WERI-Rb-1 (cell line): Measurements from ENCODE around the gene LBX2.

ENCODE experiments used
- DNase-seq: peaks from one replicate; pipeline ENCODE4 v3.0.0-alpha.2; 2020
- H3K27ac ChIP-seq: fragments of 250-450 bp; sonication (Bioruptor Pico); 2 replicates; pipeline ENCODE4 v1.5.1; 2020; ENCODE audit warnings: mild to moderate bottlenecking, moderate library complexity
- H3K27me3 ChIP-seq: fragments of 250-450 bp; sonication (Bioruptor Pico); 2 replicates; pipeline ENCODE4 v1.5.1; 2021; ENCODE audit warnings: mild to moderate bottlenecking, low read depth, moderate library complexity; ENCODE audit not compliant: insufficient read depth, severe bottlenecking
- H3K36me3 ChIP-seq: fragments of 250-450 bp; sonication (Bioruptor Pico); 2 replicates; pipeline ENCODE4 v1.5.1; 2020; ENCODE audit warnings: mild to moderate bottlenecking, moderate library complexity
- H3K4me3 ChIP-seq: 2 replicates; pipeline ENCODE4 v1.5.1; 2011; ENCODE audit warnings: low read depth, mild to moderate bottlenecking, control low read depth, low read length
- H3K9me3 ChIP-seq: fragments of 250-450 bp; sonication (Bioruptor Pico); 2 replicates; pipeline ENCODE4 v1.5.1; 2021; ENCODE audit warnings: mild to moderate bottlenecking, moderate library complexity; ENCODE audit not compliant: severe bottlenecking
- CTCF ChIP-seq: IDR thresholded peaks from 2 replicates; pipeline ENCODE4 v1.5.1; 2011; ENCODE audit warnings: low read depth, mild to moderate bottlenecking, control low read depth, inconsistent platforms, low read length

Gene LBX2

GRCh38 chr2:74448771-74449170 lies 50.6 kb downstream of the LBX2 start:
- H3K36me3 ChIP-seq = no peaks in the 10 kb centered on the region
- no peaks in the 10 kb centered on the region for H3K27me3 ChIP-seq
- no peak overlapping the region for H3K4me3 ChIP-seq

More at GRCh38 chr2:74448771-74449170, 50.6 kb downstream of the LBX2 start:
- TF ChIP-seq CTCF = no peak
- Histone ChIP-seq H3K27ac (no peak overlapping the region), H3K9me3 (no peaks in the 10 kb centered on the region)
- no peak for DNase-seq
